GM18526 (cell line): ENCODE measurements around the gene TNRC6A.

Source experiments
- POLR2A ChIP-seq: IDR thresholded peaks from 3 replicates; pipeline ENCODE4 v1.6.1; 2011; ENCODE audit not compliant: insufficient read length; ENCODE audit errors: extremely low read depth

The TNRC6A gene

DNA sequence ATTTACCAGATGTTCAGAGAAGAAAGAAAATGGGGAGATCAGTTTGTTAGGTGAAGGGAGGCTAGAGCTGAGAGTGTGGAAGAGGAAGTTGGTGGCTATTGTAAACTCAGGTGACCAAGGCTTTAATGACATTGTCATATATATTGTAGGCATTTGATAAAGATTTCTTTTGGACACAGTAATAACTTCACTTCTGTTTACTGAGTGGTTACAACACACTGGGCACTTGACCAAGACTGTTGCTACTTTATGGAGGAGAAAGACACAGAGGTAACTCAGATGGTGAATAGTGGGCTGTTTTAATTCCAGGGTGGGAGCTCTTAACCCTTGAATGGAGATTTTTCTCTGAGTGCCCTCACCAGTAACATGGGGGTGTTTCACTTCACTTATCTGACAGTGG is 46.0 kb downstream of the TNRC6A start:
- TF ChIP-seq POLR2A = no peak

DNA sequence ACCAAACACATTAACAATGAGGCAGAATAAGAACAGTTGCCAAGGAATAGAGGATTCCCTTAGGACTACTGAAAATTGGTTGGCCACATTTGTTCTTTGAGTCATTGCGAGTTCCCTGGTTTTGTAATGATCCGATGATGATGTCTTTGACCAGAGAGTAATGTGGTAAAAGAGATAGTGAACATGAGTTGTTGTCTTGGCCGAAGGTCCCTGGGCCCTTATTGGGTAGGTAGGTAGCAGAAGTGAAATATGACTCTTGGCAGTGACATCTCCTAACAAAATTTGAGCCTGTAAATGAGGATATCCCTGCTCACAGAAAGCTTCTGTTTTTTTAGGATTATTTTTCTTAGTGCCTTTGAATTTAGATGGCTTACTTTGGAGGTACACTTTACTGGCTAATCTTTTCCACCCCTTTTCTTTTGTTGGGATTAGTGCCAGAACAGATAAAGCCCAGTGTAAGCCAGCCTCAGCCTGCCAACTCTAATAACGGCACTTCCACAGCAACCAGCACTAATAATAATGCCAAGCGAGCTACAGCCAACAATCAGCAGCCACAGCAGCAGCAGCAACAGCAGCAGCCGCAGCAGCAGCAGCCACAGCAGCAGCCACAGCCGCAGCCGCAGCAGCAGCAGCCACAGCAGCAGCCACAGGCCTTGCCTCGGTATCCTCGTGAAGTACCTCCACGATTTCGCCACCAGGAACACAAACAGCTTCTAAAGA is 47.2 kb downstream of the TNRC6A start:
- TF ChIP-seq POLR2A = no peak

DNA sequence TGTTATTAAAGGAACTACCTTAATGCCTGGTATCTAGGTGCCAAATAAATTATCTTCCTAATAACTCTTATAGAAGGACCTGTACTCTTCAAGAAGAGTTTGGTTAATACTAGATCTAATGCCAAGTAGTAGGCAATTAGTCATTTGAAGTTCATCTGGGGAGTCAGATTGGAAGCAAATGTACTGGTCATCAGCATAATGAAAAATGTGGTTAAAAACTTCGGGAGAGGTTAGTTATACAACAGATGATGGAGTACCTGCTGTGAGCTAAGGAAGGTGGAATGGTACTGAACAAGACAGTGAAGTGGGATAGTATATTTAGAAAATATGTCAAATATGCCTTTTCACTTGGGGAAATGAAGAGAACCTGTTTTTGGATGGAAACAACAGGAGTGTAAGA is 49.2 kb downstream of the TNRC6A start:
- no peak for TF ChIP-seq POLR2A

DNA sequence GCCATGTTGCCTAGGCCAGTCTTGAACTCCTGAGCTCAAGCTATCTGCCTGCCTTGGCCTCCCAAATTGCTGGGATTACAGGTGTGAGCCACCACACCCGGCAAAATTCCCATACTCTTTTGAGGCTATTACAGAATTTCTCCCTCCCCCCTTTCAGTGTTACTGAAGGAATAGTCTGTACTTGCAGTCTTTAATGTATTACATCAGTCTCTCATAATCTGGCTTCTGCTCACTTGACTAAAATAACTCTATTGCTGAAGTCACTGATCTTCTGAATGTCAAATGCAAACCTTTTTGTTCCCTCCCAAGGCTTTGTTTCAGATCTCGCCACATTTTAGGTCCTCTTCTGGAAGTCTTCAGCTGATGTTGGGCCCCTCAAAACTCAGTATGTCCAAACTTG is 51.8 kb downstream of the TNRC6A start:
- no peak for TF ChIP-seq POLR2A

DNA sequence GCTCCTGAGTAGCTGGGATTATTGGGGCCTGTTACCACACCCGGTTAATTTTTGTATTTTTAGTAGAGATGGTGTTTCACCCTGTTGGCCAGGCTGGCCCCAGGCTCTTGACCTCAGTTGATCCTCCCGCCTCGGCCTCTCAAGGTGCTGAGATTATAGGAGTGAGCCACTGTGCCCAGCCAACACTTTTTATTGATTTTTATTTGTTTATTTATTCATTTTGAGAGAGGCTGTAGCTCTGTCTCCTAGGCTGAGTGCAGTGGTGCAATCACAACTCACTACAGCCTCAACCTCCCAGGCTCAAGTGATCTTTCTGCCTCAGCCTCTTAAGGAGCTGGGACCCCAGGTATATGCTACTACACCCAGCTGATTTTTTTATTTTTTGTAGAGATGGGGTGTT is 54.7 kb downstream of the TNRC6A start:
- no peak for TF ChIP-seq POLR2A

DNA sequence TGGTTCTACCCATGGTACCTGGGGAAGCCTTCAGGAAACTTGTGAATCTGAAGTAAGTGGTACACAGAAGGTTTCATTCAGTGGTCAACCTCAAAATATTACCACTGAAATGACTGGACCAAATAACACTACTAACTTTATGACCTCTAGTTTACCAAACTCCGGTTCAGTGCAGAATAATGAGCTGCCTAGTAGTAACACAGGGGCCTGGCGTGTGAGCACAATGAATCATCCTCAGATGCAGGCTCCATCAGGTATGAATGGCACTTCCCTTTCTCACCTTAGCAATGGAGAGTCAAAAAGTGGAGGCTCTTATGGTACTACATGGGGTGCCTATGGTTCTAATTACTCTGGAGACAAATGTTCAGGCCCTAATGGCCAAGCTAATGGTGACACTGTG is 60.4 kb downstream of the TNRC6A start:
- TF ChIP-seq POLR2A = no peak

DNA sequence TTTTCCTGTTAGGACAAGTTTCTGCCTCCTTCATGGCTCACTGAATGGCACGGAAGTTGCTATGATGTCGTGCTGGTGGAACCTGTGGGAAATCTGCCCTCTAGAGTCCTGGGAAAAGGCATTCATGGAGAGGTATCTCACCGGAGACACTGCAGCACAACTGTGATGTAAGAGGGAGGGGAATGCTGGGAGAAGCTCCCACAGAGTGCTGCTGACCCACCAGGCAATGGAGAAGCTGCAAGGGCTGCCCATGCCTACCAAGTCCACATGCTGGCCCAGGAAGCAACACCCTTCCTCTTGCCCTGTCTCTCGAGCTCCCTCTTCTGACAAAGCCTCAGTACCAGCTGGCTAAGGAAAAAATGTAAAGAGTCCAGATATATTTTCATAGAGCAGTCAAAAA is 71.1 kb downstream of the TNRC6A start:
- no peak for TF ChIP-seq POLR2A

DNA sequence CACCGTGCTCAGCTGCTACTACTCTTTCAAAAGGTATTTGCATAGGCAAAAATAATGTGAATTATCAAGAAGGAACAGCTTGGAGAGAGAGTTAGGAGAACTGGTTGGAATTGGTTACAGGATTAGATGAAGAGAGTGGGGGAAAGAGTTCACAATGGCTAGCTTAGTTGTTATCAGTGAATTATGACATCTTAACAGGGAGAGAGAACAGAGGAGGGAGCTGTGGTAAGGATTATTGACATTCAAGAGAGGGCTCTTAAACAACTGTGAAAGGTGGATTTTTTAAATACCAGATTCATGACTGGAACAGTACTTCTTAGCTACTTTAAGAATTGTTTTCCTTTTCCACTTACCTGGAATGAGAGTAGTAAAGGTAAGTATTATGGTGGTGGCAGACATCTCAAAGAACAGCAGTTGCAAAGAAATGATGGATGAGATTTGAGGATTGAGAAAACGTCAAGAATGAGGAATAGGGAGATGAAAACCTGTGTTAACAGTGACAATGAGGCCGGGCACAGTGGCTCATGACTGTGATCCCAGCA is 72.4 kb downstream of the TNRC6A start:
- TF ChIP-seq POLR2A = no peak

DNA sequence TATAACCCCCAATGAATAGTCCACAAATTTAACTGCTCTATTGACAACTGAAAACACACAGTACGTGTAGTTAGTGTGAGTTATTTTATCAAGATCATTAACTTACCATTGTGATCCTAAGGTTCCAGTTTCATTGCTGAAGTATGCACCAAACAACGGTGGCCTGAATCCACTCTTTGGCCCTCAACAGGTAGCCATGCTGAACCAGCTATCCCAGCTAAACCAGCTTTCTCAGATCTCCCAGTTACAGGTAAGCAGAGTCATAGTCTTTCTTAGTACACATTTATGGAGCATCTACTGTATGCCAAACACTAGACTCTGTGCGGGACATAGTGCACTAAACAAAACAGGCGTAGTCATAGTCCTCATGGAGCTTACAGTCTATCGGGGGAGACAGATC is 76.0 kb downstream of the TNRC6A start:
- TF ChIP-seq POLR2A = no peak

DNA sequence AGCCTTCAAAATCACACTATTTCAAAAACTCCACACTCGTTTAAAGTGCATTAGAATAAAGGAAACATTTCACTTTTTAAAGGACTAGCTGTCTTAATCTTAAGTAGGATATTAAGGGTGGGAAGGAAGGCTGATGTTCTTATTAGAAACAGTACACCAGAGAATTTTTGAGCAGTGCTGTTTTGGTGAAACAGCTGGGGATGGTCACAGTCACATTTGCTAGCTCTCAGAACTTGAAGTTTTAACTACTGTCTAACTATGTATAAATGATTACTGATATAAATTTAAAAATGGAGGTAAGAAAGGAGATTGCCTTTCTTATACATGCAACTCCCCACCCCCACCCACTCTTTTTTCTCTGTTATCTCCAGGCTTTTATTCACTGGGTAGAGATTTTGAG is 77.8 kb downstream of the TNRC6A start:
- no peak for TF ChIP-seq POLR2A

DNA sequence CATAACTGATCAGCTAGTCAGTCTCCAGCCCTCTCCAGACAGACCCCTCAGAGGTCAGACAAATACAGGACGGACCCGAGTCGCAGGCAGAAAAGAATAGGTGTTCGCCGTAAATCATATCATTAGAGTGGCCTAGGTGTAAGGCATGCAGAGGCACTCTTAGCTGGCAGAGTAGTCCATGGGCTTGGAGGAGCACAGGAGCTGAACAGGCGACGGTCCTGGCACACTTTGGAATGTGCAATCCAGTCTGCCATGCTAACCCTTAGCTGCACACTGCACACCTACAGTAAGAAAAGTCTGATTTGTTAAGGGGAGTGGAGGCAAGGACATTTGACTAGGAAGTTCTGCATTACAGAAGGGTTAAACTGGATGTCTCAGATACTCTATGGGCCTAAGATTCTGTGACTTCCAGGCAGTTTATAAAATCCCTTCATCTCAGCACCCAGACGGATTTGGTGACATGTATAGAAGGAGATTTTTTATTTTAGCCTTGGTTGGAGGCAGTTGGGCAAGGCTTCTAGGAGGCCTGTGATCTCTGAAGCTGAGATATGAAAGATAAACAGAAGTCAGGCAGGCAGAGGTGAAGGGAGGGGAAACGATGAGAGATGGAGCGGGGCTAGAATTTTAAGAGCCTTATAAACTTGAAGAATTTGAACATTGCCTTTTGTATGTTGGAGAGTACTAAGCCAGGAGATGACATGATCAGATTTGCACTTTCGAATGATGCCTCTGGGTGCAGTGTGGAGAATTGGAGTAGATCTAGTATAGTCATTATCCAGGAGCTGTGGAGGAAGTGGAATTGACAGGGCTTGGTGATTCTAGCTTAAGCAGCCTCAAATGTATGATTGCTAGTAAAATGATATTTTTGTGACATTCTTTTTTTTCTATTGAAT is 81.7 kb downstream of the TNRC6A start:
- TF ChIP-seq POLR2A = no peak

DNA sequence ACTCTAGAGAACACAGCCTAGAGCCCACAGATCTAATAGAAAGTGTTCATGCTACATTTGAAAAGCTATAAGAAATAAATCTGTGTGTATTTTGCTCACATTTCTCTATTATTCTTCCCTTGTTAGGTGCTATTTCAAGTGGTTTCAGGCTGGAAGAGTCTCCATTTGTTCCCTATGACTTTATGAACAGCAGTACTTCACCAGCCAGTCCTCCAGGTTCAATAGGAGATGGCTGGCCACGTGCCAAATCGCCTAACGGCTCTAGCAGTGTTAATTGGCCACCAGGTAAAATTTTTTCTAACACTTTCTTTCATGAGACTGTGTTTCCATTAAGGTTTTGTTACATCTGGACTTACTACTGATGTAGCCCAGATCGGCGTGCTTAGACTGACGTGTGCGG is 85.6 kb downstream of the TNRC6A start:
- no peak for TF ChIP-seq POLR2A

DNA sequence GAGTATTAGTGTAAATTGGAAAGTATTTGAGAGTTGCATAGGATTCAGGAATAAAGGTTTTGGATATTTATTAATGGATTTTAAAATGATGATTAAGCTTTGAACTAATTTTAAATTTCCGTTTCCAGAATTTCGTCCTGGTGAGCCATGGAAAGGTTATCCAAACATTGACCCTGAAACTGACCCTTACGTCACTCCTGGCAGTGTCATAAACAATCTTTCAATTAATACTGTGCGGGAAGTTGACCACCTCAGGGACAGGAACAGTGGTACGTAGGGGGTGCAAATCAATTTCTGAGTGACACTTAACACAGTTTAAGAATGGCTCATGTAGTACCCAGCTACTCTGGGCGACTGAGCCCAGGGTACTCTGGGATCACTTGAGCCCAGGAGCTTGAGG is 87.2 kb downstream of the TNRC6A start:
- no peak for TF ChIP-seq POLR2A

DNA sequence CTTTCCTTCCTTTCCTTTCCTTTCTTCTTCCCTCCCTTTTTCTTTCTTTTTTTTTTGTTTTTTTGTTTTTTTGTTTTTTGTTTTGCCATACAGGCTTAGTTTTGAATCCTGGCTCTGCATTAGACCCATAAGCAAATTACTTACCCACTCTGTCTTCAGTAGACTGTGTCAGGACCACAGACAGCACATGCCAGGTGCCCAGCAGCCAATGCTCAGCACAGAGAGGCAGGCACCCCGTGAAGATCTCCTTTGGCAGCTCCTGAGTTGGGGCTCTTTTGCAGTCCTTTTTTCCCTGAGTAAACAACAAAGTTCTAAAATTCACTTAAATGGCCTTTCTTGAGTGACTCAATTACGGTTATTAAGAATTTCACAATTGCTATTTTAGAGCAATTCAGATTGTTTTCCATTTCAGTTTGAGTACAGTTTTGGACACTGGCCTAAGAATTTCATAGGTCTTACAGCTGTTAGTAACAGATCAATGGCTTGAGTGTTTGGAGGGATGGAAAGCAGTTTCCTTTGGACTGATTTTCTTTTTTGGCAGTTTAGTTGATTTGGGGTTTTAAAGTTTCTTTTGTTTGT is 90.1 kb downstream of the TNRC6A start:
- no peak for TF ChIP-seq POLR2A

DNA sequence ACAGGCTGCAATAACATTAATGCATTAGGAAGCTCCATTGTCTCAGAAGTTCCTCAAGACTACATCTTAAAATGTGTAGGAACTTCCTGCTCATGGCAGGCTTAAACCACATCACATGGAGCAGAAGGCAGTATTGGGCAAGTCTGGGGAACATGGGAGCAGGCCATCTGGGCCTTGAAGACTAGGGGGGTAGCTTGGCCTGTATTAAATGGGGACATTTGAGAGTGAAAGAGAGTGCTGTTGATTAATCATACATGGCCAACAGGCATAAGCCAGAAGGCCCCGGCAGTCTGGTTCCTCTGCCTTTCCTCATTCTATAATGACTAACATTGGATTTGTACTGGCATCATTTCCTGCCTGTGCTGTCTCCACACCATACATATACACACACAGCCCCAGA is 91.1 kb downstream of the TNRC6A start:
- no peak for TF ChIP-seq POLR2A

DNA sequence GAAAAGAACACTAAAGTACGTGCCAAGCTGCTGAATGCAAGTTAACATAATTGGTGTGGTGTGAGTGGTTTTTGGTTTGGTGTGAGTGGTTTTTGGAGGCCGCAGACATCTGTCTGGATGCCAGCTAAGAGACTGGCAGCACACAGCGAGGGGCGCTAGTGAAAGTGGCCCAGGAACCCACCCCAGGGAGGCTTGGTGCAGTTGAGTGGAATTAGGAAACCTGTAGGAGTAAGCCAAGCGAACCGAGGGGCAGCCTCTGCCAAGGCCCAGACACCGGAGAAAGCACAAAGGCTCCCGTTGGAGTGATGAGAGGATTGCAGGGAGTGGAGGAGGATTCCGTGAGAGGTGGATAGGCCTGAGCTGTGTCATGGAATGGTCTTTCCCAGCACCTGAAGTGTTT is 91.7 kb downstream of the TNRC6A start:
- no peak for TF ChIP-seq POLR2A
